ENCODE data around the gene RRH.
A peak's percentile ranks its signal among the peaks of the same experiment; 100 is the strongest.

RRH gene

GRCh38 chr4:109864134-109864533 is 36.4 kb downstream of the RRH start:
- Histone ChIP-seq H3K18ac (ENCODE audit: low read length) (no peak overlapping the region), H3K4me1 (ENCODE audit: control insufficient read depth in 2 of 2, insufficient read depth in 1 of 2, low read depth in 1 of 2, low read length in 2 of 2) (no peaks in the 10 kb centered on the region), H3K4me2 (ENCODE audit: insufficient read depth, low read length, poor library complexity, severe bottlenecking) (no peak overlapping the region), H3K9me3 (replicated peaks in 1 of 2; ENCODE audit: control insufficient read depth in 2 of 2, insufficient read depth in 1 of 2, low read depth in 1 of 2, low read length in 2 of 2) (peaks cover 0 to 7% of the 10 kb centered on the region in 2 donors), H2BK15ac (ENCODE audit: low read length) (no peak overlapping the region), H2AFZ (ENCODE audit: low read length) (no peak overlapping the region), H2AK5ac (ENCODE audit: low read depth, low read length) (no peak overlapping the region), H3K14ac (ENCODE audit: low read length) (no peak overlapping the region), H3K79me1 (ENCODE audit: low read depth, low read length) (no peaks in the 10 kb centered on the region), H3K27ac (replicated peaks; ENCODE audit: low read length) (no peak overlapping the region), H3K9ac (ENCODE audit: low read depth, low read length, poor library complexity) (no peak overlapping the region), H2BK12ac (ENCODE audit: low read length) (no peak overlapping the region), H3K23ac (ENCODE audit: low read depth, low read length, poor library complexity) (no peak overlapping the region), H3K36me3 (replicated peaks in 1 of 2; ENCODE audit: control insufficient read depth in 2 of 2, insufficient read depth in 2 of 2, low read length in 2 of 2) (no peaks in the 10 kb centered on the region), H3K27me3 (ENCODE audit: control insufficient read depth in 3 of 3, insufficient read depth in 3 of 3, low read depth in 1 of 3, low read length in 3 of 3) (no peaks in the 10 kb centered on the region), H2BK120ac (ENCODE audit: low read depth, low read length) (no peak overlapping the region), H3K4ac (ENCODE audit: low read length) (no peak overlapping the region), H2BK5ac (ENCODE audit: low read length) (no peak overlapping the region), H4K91ac (ENCODE audit: low read depth, low read length, poor library complexity) (no peak overlapping the region), H4K8ac (ENCODE audit: low read depth, low read length) (no peak overlapping the region), H3K4me3 (ENCODE audit: low read length in 2 of 2) (no peak overlapping the region)
- no peak for DNase-seq (ENCODE audit: low spot score)

- H3K14ac ChIP-seq (ENCODE audit: low read length): no peak overlapping the region
- no peaks in the 10 kb centered on the region for H3K36me3 ChIP-seq (replicated peaks in 1 of 2; ENCODE audit: control insufficient read depth in 2 of 2, insufficient read depth in 2 of 2, low read length in 2 of 2)
- no peak overlapping the region for H3K4ac ChIP-seq (ENCODE audit: low read length)
- no peak overlapping the region for H3K4me2 ChIP-seq (ENCODE audit: insufficient read depth, low read length, poor library complexity, severe bottlenecking)
- DNase-seq (ENCODE audit: low spot score): no peak
- H3K9me3 ChIP-seq (replicated peaks in 1 of 2; ENCODE audit: control insufficient read depth in 2 of 2, insufficient read depth in 1 of 2, low read depth in 1 of 2, low read length in 2 of 2): no peaks in the 10 kb centered on the region
- no peak overlapping the region for H2BK15ac ChIP-seq (ENCODE audit: low read length)
- H3K9ac ChIP-seq (ENCODE audit: low read depth, low read length, poor library complexity): no peak overlapping the region
- no peak overlapping the region for H4K8ac ChIP-seq (ENCODE audit: low read depth, low read length)
- no peak overlapping the region for H3K27ac ChIP-seq (replicated peaks; ENCODE audit: low read length)
- H3K79me1 ChIP-seq (ENCODE audit: low read depth, low read length): no peaks in the 10 kb centered on the region
- H2AFZ ChIP-seq (ENCODE audit: low read length): no peak overlapping the region
- H2BK12ac ChIP-seq (ENCODE audit: low read length): no peak overlapping the region
- no peak overlapping the region for H3K4me3 ChIP-seq (ENCODE audit: low read length in 2 of 2)
- no peak overlapping the region for H2AK5ac ChIP-seq (ENCODE audit: low read depth, low read length)
- H3K27me3 ChIP-seq (ENCODE audit: control insufficient read depth in 3 of 3, insufficient read depth in 3 of 3, low read depth in 1 of 3, low read length in 3 of 3): no peaks in the 10 kb centered on the region
- no peak overlapping the region for H4K91ac ChIP-seq (ENCODE audit: low read depth, low read length, poor library complexity)
- no peaks in the 10 kb centered on the region for H3K4me1 ChIP-seq (ENCODE audit: control insufficient read depth in 2 of 2, insufficient read depth in 1 of 2, low read depth in 1 of 2, low read length in 2 of 2)
- H3K23ac ChIP-seq (ENCODE audit: low read depth, low read length, poor library complexity): no peak overlapping the region
- WGBS, 2 donors (ENCODE audit: extremely low coverage in 2 of 2, insufficient read length in 2 of 2, insufficient replicate concordance in 1 of 2): no CpG with 5 or more reads among the region's 5 CpGs
- H3K18ac ChIP-seq (ENCODE audit: low read length): no peak overlapping the region
- H2BK5ac ChIP-seq (ENCODE audit: low read length): no peak overlapping the region
- H2BK120ac ChIP-seq (ENCODE audit: low read depth, low read length): no peak overlapping the region
Measured at GRCh38 chr4:109870061-109870460, 42.3 kb downstream of the RRH start.

GRCh38 chr4:109872065-109872464 is 44.3 kb downstream of the RRH start:
- H3K14ac ChIP-seq (ENCODE audit: low read length): no peak overlapping the region
- no peak overlapping the region for H3K4me3 ChIP-seq (ENCODE audit: low read length in 2 of 2)
- no peak overlapping the region for H3K23ac ChIP-seq (ENCODE audit: low read depth, low read length, poor library complexity)
- no peak overlapping the region for H2BK12ac ChIP-seq (ENCODE audit: low read length)
- H3K4ac ChIP-seq (ENCODE audit: low read length): no peak overlapping the region
- no peak overlapping the region for H2BK15ac ChIP-seq (ENCODE audit: low read length)
- H3K36me3 ChIP-seq (replicated peaks in 1 of 2; ENCODE audit: control insufficient read depth in 2 of 2, insufficient read depth in 2 of 2, low read length in 2 of 2): no peaks in the 10 kb centered on the region
- no peaks in the 10 kb centered on the region for H3K27me3 ChIP-seq (ENCODE audit: control insufficient read depth in 3 of 3, insufficient read depth in 3 of 3, low read depth in 1 of 3, low read length in 3 of 3)
- H4K8ac ChIP-seq (ENCODE audit: low read depth, low read length): no peak overlapping the region
- no peak overlapping the region for H3K4me2 ChIP-seq (ENCODE audit: insufficient read depth, low read length, poor library complexity, severe bottlenecking)
- H3K18ac ChIP-seq (ENCODE audit: low read length): no peak overlapping the region
- no peaks in the 10 kb centered on the region for H3K9me3 ChIP-seq (replicated peaks in 1 of 2; ENCODE audit: control insufficient read depth in 2 of 2, insufficient read depth in 1 of 2, low read depth in 1 of 2, low read length in 2 of 2)
- H3K27ac ChIP-seq (replicated peaks; ENCODE audit: low read length): no peak overlapping the region
- H3K79me1 ChIP-seq (ENCODE audit: low read depth, low read length): no peaks in the 10 kb centered on the region
- WGBS, 2 donors (ENCODE audit: extremely low coverage in 2 of 2, insufficient read length in 2 of 2, insufficient replicate concordance in 1 of 2): no CpG with 5 or more reads among the region's 2 CpGs
- H2AK5ac ChIP-seq (ENCODE audit: low read depth, low read length): no peak overlapping the region
- no peak overlapping the region for H2BK5ac ChIP-seq (ENCODE audit: low read length)
- DNase-seq (ENCODE audit: low spot score): no peak
- no peak overlapping the region for H4K91ac ChIP-seq (ENCODE audit: low read depth, low read length, poor library complexity)
- no peak overlapping the region for H2AFZ ChIP-seq (ENCODE audit: low read length)
- no peak overlapping the region for H3K9ac ChIP-seq (ENCODE audit: low read depth, low read length, poor library complexity)
- no peak overlapping the region for H2BK120ac ChIP-seq (ENCODE audit: low read depth, low read length)
- no peaks in the 10 kb centered on the region for H3K4me1 ChIP-seq (ENCODE audit: control insufficient read depth in 2 of 2, insufficient read depth in 1 of 2, low read depth in 1 of 2, low read length in 2 of 2)

GRCh38 chr4:109872950-109873656 is 45.3 kb downstream of the RRH start:
- Histone ChIP-seq H2BK12ac (ENCODE audit: low read length) (peak overlapping the region; percentile 14), H3K23ac (ENCODE audit: low read depth, low read length, poor library complexity) (no peak overlapping the region), H3K27ac (replicated peaks; ENCODE audit: low read length) (no peak overlapping the region), H3K9ac (ENCODE audit: low read depth, low read length, poor library complexity) (no peak overlapping the region), H3K79me1 (ENCODE audit: low read depth, low read length) (no peaks in the 10 kb centered on the region), H2BK15ac (ENCODE audit: low read length) (peak overlapping the region; percentile 69), H3K4me2 (ENCODE audit: insufficient read depth, low read length, poor library complexity, severe bottlenecking) (no peak overlapping the region), H3K9me3 (replicated peaks in 1 of 2; ENCODE audit: control insufficient read depth in 2 of 2, insufficient read depth in 1 of 2, low read depth in 1 of 2, low read length in 2 of 2) (no peaks in the 10 kb centered on the region), H3K4me1 (ENCODE audit: control insufficient read depth in 2 of 2, insufficient read depth in 1 of 2, low read depth in 1 of 2, low read length in 2 of 2) (no peaks in the 10 kb centered on the region), H4K8ac (ENCODE audit: low read depth, low read length) (no peak overlapping the region), H4K91ac (ENCODE audit: low read depth, low read length, poor library complexity) (no peak overlapping the region), H3K18ac (ENCODE audit: low read length) (peak overlapping the region; percentile 33), H3K14ac (ENCODE audit: low read length) (peak overlapping the region; percentile 39), H2AK5ac (ENCODE audit: low read depth, low read length) (no peak overlapping the region), H3K4me3 (ENCODE audit: low read length in 2 of 2) (no peak overlapping the region), H3K27me3 (ENCODE audit: control insufficient read depth in 3 of 3, insufficient read depth in 3 of 3, low read depth in 1 of 3, low read length in 3 of 3) (no peaks in the 10 kb centered on the region), H3K4ac (ENCODE audit: low read length) (no peak overlapping the region), H2BK5ac (ENCODE audit: low read length) (no peak overlapping the region), H2AFZ (ENCODE audit: low read length) (no peak overlapping the region), H3K36me3 (replicated peaks in 1 of 2; ENCODE audit: control insufficient read depth in 2 of 2, insufficient read depth in 2 of 2, low read length in 2 of 2) (no peaks in the 10 kb centered on the region), H2BK120ac (ENCODE audit: low read depth, low read length) (peak overlapping the region; percentile 19)
- WGBS, 2 donors (ENCODE audit: extremely low coverage in 2 of 2, insufficient read length in 2 of 2, insufficient replicate concordance in 1 of 2): no CpG with 5 or more reads among the region's 6 CpGs
- DNase-seq (ENCODE audit: low spot score): no peak

Data from neuronal stem cell (in vitro differentiated cells).